Measurements from ENCODE around the gene DHCR24. TPM values are rescaled to one million over a fixed set of nuclear protein-coding genes. Genes with fewer than 3 reads are reported as not detected.

The DHCR24 gene
- total and polyA plus RNA-seq, 2 of the 13 experiments (the other 11 are each of a cell fraction or from before 2014, with no cell fraction given): 374 to 448 TPM

GRCh38 chr1:54885807-54886723, 930 bp downstream of the DHCR24 start:
- under 1% methylated on average over 21 of the region's 24 CpGs for WGBS (ENCODE audit: low lambda C conversion rate)
- POLR2A ChIA-PET: interaction anchor here (0.6 to 11.2 kb wide), 18 partner anchors 11 to 804 kb away, joined by 3 to 364 read pairs (median 16); no protein-coding TSS in a partner anchor
- BruUV-seq (replicated peaks): TSS peak; percentile 45
- H3K9me3 ChIP-seq (ENCODE audit: low read length): no peaks in the 10 kb centered on the region
- H2AFZ ChIP-seq (ENCODE audit: low read length): no peak overlapping the region
- CTCF ChIA-PET (ENCODE audit: low intra/inter-chr PET ratio, low total read pairs): no interaction called here
- H3K27me3 ChIP-seq (ENCODE audit: control insufficient read depth in 1 of 2, insufficient read depth in 2 of 2, low read length in 2 of 2): no peaks in the 10 kb centered on the region; a peak in 1 of 5 replicates
- peak overlapping the region; percentile 100 for H3K4me2 ChIP-seq (ENCODE audit: low read depth, low read length)
- FAIRE-seq (no peak), DNase-seq (ENCODE audit: low spot score) (peak; percentile 45), ATAC-seq (no peak)
- intact Hi-C loops (cut with micrococcal nuclease; ENCODE audit: unreplicated experiment): loop anchor here (5.0 kb wide), 1 partner anchor 39 kb away; no protein-coding TSS in a partner anchor
- peaks cover 66% of the 10 kb centered on the region for H3K79me2 ChIP-seq (ENCODE audit: insufficient read depth, low read length)
- H3K4me1 ChIP-seq (ENCODE audit: insufficient read depth, low read length): peaks cover 73% of the 10 kb centered on the region
- H3K27ac ChIP-seq (ENCODE audit: extremely low read length, insufficient read depth, low read length): peak overlapping the region; percentile 99
- in situ Hi-C loops (cut with HindIII; ENCODE audit: extremely low pct_ligation_motif_present, low pct_unique_long_range_greater_than_20kb): no loop called here
- peak overlapping the region; percentile 98 for H3K9ac ChIP-seq (ENCODE audit: insufficient read depth, low read depth, low read length)
- peak overlapping the region; percentile 93 to 99 (median 98) for H3K4me3 ChIP-seq (replicated peaks in 1 of 3; ENCODE audit: insufficient read depth in 1 of 3, low read depth in 2 of 3, low read length in 3 of 3)
- H4K20me1 ChIP-seq (ENCODE audit: insufficient read depth, low read length): peaks cover 55% of the 10 kb centered on the region
- H3K36me3 ChIP-seq (replicated peaks in 1 of 2; ENCODE audit: control insufficient read depth in 1 of 2, insufficient read depth in 2 of 2, low read length in 2 of 2): peaks cover 7 to 45% of the 10 kb centered on the region in 2 experiments
- TF ChIP-seq ZNF792 (CRISPR knock-in tag; IDR thresholded peaks at IDR 0.05) (0 out of 2 replicates have a peak, but pooled peaks have one; percentile 8), ZNF687 (CRISPR knock-in tag; IDR thresholded peaks at IDR 0.05) (0 out of 2 replicates have a peak, but pooled peaks have one; percentile 36), BRCA1 (CRISPR knock-in tag; IDR thresholded peaks at IDR 0.05) (no peak), STAT6 (CRISPR knock-in tag; IDR thresholded peaks at IDR 0.05; ENCODE audit: borderline replicate concordance) (no peak), MAZ (IDR thresholded peaks at IDR 0.05; ENCODE audit: borderline replicate concordance, low read depth, low read length) (no peak), MAZ (CRISPR knock-in tag; IDR thresholded peaks at IDR 0.05; ENCODE audit: low read depth) (0 out of 2 replicates have a peak, but pooled peaks have one; percentile 16), RNF219 (CRISPR knock-in tag; IDR thresholded peaks at IDR 0.05) (no peak), ZBTB46 (CRISPR knock-in tag; IDR thresholded peaks at IDR 0.05; ENCODE audit: borderline replicate concordance) (no peak), HOXD1 (CRISPR knock-in tag; IDR thresholded peaks at IDR 0.05) (no peak), ZNF75D (CRISPR knock-in tag; IDR thresholded peaks at IDR 0.05; ENCODE audit: borderline replicate concordance) (no peak), ZNF446 (CRISPR knock-in tag; IDR thresholded peaks at IDR 0.05) (0 out of 2 replicates have a peak, but pooled peaks have one; percentile 55)

Measured in HepG2 (cell line).